ENCODE results near the gene ATP13A2.

The ATP13A2 gene

GRCh38 chr1:17002524-17002902 is 9.2 kb downstream of the ATP13A2 start:
- DNase-seq: no peak

GRCh38 chr1:17001760-17002523 is 9.8 kb downstream of the ATP13A2 start:
- no peak for DNase-seq

- DNase-seq: no peak
These were observed 11.9 kb downstream of the ATP13A2 start for GRCh38 chr1:16999863-17000262.

- DNase-seq: no peak
These were observed 13.1 kb downstream of the ATP13A2 start for GRCh38 chr1:16998589-16998988.

GRCh38 chr1:16996845-16997244 is 14.9 kb downstream of the ATP13A2 start:
- DNase-seq: no peak

- DNase-seq: no peak
These were observed 18.1 kb downstream of the ATP13A2 start for GRCh38 chr1:16993521-16994038.

GRCh38 chr1:16992675-16993074 is 19.1 kb downstream of the ATP13A2 start:
- no peak for DNase-seq

GRCh38 chr1:16992102-16992501 is 19.6 kb downstream of the ATP13A2 start:
- no peak for DNase-seq

- no peak for DNase-seq
These were observed 20.2 kb downstream of the ATP13A2 start for GRCh38 chr1:16991571-16991970.

- no peak for DNase-seq
These were observed 21.9 kb downstream of the ATP13A2 start for GRCh38 chr1:16989676-16990391.

GRCh38 chr1:16988210-16988609 is 23.5 kb downstream of the ATP13A2 start:
- DNase-seq: no peak

GRCh38 chr1:16986962-16987361 is 24.8 kb downstream of the ATP13A2 start:
- DNase-seq: no peak

- no peak for DNase-seq
These were observed 25.2 kb downstream of the ATP13A2 start for GRCh38 chr1:16986560-16986959.

GRCh38 chr1:16986113-16986512 is 25.6 kb downstream of the ATP13A2 start:
- no peak for DNase-seq

- no peak for DNase-seq
These were observed 27.0 kb downstream of the ATP13A2 start for GRCh38 chr1:16984717-16985116.

GRCh38 chr1:16983649-16984048 is 28.1 kb downstream of the ATP13A2 start:
- DNase-seq: no peak

GRCh38 chr1:16982902-16983301 is 28.8 kb downstream of the ATP13A2 start:
- no peak for DNase-seq

GRCh38 chr1:16981269-16981849 is 30.4 kb downstream of the ATP13A2 start:
- DNase-seq: no peak

- DNase-seq: no peak
These were observed 31.1 kb downstream of the ATP13A2 start, which contains the start of gene MFAP2 for GRCh38 chr1:16980473-16981268. Gene MFAP2, minus strand, starts transcription at chr1:16980620. Its CDS starts 2,347 bp downstream, at chr1:16978273.

- no peak for DNase-seq
These were observed 32.0 kb downstream of the ATP13A2 start for GRCh38 chr1:16979475-16980327.

GRCh38 chr1:16978567-16979474 is 32.9 kb downstream of the ATP13A2 start:
- DNase-seq: no peak

Data from NCI-H1436 (cell line).